GM21717 (cell line): Measurements from ENCODE around the gene PDK4.
"Not testable (repeated sequence)": the region's sequence is repeated elsewhere in the genome, so short reads cannot be mapped to it uniquely, and the experiment has no call there.

ENCODE experiments used
- ATAC-seq: cut with Tn5 transposase; IDR thresholded peaks from one replicate; pipeline ENCODE4 v1.9.1; 2021; ENCODE audit warnings: mild to moderate bottlenecking, moderate library complexity; ENCODE audit not compliant: unreplicated experiment

The PDK4 gene

GRCh38 chr7:95605275-95605674, 9.0 kb upstream of the PDK4 start:
- ATAC-seq = no peak

- not testable (repeated sequence) for ATAC-seq
Measured at GRCh38 chr7:95604811-95605210, 8.5 kb upstream of the PDK4 start.

- ATAC-seq = not testable (repeated sequence)
Measured at GRCh38 chr7:95604397-95604796, 8.1 kb upstream of the PDK4 start.

- no peak for ATAC-seq
Measured at GRCh38 chr7:95602421-95602820, 6.1 kb upstream of the PDK4 start.

GRCh38 chr7:95601316-95601715, 5.0 kb upstream of the PDK4 start:
- ATAC-seq = no peak

- no peak for ATAC-seq
Measured at GRCh38 chr7:95599069-95599468, 2.8 kb upstream of the PDK4 start.

- ATAC-seq = no peak
Measured at GRCh38 chr7:95598511-95598910, 2.2 kb upstream of the PDK4 start.

- ATAC-seq = no peak
Measured at GRCh38 chr7:95595746-95596197, 544 bp downstream of the PDK4 start.

- no peak for ATAC-seq
Measured at GRCh38 chr7:95594185-95594584, 2.1 kb downstream of the PDK4 start.

GRCh38 chr7:95593343-95593742, 3.0 kb downstream of the PDK4 start:
- ATAC-seq = no peak

- ATAC-seq = no peak
Measured at GRCh38 chr7:95592570-95592969, 3.7 kb downstream of the PDK4 start.

- no peak for ATAC-seq
Measured at GRCh38 chr7:95590387-95591248, 5.7 kb downstream of the PDK4 start.

GRCh38 chr7:95589766-95590165, 6.5 kb downstream of the PDK4 start:
- no peak for ATAC-seq

GRCh38 chr7:95589031-95589430, 7.3 kb downstream of the PDK4 start:
- no peak for ATAC-seq

GRCh38 chr7:95586951-95587301, 9.4 kb downstream of the PDK4 start:
- ATAC-seq = no peak

- ATAC-seq = no peak
Measured at GRCh38 chr7:95585426-95585789, 10.9 kb downstream of the PDK4 start.

GRCh38 chr7:95584769-95585425, 11.4 kb downstream of the PDK4 start:
- no peak for ATAC-seq

GRCh38 chr7:95583834-95584621, 12.3 kb downstream of the PDK4 start:
- ATAC-seq = no peak

GRCh38 chr7:95582578-95583293, 13.6 kb downstream of the PDK4 start:
- ATAC-seq = no peak

- no peak for ATAC-seq
Measured at GRCh38 chr7:95581467-95581866, 14.8 kb downstream of the PDK4 start.

- ATAC-seq = no peak
Measured at GRCh38 chr7:95579318-95579717, 17.0 kb downstream of the PDK4 start.
